C1 segment of cervical spinal cord (tissue), 14 donors: Measurements from ENCODE around the gene MBD3.

Source experiments
- DNase-seq, 14 donors: peaks; one replicate each; lab custom pipeline; 2025; lab: John Stamatoyannopoulos, UW

Gene MBD3

DNA sequence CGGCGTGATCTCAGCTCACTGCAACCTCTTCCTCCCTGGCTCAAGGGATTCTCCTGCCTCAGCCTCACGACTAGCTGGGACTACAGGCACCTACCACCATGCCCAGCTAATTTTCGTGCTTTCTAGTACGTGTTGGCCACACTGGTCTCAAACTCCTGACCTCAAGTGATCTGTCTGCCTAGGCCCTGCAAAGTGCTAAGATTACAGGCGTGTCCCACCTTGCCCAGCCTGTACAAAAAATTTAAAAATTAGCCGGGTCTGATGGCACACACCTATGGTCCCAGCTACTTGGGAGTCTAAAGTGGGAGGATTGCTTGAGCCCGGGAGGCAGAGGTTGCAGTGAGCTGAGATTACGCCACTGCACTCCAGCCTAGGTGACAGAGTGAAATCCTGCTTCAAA, 19.9 kb downstream of the MBD3 start:
- no peak for DNase-seq

DNA sequence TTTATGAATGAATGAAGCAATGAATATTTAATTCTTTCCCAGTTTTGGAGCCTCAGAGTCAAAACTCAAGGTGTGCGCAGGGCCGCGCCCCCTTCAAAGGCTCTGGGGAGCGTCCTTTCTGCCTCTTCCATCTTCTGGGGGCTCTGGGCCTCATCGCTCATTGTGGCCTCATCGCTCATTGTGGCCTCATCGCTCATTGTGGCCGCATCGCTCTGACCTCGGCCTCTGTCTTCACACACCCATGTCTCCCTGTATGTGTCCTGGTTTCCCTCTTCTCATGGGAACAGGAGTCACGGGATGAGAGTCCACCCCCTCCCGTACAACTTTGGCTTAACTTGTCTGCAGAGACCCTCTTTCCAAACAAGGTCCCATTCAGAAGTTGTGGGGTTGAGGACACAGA, 21.3 kb downstream of the MBD3 start:
- DNase-seq, result no peak

DNA sequence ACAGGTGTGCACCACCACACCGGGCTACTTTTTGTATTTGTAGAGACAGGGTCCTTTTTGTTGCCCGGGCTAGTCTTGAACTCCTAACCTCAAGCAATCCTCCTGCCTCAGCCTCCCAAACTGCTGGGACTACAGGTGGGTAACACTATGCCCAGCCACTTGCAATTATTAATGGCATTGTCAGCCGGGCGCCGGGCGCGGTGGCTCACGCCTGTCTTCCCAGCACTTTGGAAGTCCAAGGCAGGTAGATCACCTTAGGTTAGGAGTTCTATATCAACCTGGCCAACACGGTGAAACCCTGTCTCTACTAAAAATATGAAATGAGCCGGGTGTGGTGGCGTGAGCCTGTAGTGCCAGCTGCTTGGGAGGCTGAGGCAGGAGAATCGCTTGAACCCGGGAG, 21.8 kb downstream of the MBD3 start:
- no peak for DNase-seq

DNA sequence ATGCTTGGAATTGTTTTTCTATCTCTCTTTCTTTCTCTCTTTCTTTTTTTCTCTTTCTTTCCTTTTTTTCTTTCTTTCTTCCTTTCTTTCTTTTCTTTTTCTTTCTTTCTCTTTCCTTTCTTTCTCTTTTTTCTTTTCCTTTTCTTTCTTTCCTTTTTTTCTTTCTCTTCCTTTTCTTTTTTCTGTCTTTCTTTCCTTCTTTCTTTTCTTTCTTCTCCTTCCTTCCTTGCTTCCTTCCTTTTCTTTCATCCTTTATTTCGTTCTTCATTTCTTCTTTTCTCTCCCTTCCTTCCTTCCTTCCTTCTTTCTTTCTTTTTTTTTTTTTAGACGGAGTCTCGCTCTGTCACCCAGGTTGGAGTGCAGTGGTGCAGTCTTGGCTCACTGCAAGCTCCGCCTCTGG, 22.7 kb downstream of the MBD3 start:
- DNase-seq, result no peak

DNA sequence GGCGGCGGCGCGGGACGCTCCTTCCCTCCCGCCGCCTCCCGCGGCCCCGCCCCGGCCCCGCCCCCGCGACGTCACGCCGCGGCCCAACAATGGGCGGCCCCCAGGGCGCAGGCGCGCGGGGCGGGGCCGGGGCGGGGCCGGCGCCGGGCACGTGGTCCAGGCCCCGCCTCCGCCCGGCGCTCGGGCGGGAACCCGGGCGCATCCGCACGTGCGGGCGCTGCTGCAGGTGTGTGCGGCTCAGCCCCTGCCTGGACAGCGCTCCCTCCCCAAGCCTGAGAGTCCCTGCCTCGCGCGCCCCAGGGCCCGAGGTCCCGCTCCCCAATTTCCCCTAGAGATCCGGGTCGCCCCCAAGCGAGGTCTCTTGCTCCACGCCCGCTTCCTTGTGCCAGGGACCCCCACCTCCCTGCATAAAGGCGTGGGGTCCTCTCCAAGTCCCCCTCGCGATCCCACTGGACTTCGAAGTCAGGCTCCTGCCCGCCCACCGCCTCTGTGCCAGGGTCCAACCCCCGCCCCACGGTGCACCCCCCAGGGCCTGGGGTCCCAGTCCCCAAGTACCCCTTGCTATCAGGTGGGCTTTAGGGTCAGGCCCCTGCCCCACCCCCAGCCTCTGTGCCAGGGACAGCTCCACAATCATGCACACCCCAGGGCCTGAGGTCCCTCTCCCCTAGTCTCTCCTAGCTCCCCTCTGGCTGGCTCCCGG, 24.2 kb downstream of the MBD3 start, which contains the start of gene MEX3D:
MEX3D (minus strand) TSS at position 6 of the 700 bp plus-strand sequence. CDS start 267 bp downstream, outside the sequence.
- peak in 11 of 14 donors; percentile 4 to 76 (median 34) for DNase-seq

DNA sequence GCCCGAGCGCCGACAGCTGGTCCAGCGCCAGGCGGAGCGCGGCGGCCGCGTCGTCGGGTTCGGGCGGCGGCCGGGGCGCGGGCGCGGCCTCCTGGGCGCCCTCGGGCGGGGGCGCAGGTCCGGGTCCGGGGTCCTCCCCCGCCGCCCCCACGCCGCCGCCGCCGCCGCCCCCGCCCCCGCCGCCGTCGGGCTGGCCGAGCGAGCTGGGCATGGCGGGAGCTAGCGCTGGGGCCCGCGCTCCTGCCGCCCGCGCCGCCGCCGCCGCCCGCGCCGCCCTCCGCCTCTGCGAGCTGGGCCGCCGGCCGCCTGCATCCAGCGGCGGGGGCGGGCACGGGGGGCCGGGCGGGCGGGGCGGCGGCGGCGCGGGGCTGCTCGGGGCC, 24.8 kb downstream of the MBD3 start:
- DNase-seq, result no peak

DNA sequence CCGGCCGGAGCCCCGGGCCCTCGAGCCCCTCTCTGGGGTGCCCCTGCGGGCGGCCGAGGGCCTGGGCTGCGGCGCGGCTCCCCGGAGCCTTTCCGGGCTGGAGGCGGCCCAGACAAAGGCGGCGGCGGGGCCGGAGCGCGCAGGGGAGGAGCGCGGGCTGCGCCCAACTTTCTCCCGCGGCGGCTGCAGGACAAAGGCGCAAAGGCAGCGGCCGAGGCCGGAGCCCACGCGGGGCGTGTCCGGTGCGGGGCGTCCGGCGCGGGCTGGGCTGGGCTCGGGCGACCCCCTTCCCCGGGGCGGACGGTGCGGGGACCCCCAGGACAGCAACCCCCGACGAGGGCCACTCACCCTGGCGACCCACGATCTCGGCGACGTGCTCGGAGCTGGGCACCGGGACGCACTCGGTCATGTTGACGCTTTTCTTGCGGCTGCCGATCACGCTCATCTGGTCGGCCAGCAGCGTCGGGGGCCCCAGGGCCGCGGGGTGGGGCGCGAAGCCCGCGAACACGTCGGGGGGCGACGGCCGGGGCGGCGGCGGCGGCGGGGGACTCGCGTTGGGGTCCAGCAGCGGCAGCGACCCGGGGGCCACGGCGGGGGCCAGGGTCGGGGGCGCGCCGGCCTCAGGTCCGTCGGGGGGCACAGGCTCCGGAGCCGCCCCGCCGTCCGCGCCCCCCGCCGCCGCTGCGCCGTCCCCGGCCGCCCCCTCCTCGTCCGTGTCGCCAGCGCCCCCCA, 25.4 kb downstream of the MBD3 start:
- peak in 2 of 14 donors; percentile 42 to 57 for DNase-seq

DNA sequence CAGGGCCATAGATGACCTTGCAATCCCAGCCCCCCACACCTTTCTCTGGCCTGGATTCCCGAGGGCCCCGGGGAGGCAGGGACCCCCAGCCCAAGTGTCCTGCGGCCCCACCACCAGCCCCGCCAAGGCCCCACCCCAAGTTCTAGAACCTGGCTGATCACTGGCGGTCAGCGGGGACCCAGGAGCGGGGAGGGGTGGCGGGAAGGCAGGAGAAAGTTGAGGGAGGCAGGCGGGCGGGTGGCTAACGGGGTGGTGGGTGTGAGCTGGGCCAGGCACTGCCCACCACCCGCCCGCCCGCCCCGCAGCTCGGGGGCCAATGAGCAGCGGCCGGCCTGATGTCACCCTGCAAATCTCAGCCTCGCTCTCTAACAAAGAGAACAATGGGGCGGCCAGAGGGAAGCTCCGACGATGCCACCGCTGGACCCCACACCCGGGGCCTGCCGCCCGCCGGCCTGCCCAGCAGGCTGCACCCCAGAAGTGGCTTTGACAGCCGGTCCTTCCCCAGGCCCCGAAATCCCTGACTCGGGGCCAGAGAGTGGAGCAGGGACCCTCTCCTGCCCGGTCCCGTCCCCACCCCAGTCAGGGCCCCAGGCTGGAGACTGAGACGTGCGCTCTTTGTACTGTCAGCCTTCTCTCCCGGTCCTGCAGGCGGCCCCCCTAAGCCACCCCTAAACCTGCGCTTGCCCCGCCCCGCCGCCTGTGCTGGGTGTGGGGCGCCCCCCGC, 26.1 kb downstream of the MBD3 start:
- DNase-seq, result peak in 13 of 14 donors; percentile 49 to 94 (median 86)

DNA sequence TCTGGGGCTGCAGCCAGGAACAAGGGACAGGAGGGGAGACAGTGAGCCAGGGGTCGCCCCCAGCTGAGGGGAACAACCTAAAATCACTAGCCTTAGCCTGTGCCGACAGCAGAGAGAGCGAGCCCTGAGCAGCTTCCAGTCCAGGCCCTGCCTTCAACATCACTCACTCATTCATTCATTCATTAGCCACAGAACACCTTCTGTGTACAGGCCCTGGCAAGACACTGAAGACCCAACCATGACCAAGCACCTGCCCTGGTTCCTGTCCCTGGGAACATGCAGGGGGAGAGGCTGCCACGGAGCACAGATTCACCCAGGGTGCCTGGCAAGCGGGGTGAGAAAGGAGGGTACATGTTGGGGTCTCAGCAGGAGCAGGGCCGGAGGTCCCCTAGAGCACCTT, 29.4 kb downstream of the MBD3 start:
- no peak for DNase-seq

DNA sequence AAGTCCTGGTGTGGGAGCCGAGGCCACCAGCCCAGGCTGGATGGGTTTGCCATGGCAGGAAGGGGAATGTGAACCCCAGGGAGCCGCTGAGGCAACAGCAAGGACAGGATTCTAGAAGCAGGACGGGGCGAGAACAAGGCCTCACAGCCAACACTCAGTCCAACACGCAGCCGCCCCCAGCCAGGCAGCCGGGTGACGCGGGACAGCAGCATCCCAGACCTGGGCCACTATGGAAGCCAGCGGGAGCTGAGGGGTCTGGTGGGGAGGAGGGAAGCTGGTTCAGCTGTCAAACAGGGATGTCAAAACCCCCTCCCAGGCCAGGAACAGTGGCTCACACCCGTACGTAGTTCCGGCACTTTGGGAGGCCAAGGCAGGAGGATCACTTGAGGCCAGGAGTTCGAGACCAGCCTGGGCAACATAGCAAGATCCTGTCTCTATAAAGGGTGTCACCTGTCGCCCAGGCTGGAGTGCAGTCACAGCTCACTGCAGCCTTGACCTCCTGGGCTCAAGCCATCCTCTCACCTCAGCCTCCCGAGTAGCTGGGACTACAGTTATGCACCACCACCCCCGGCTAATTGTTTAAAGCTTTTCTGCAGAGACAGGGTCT, 31.3 kb downstream of the MBD3 start:
- DNase-seq, result no peak

DNA sequence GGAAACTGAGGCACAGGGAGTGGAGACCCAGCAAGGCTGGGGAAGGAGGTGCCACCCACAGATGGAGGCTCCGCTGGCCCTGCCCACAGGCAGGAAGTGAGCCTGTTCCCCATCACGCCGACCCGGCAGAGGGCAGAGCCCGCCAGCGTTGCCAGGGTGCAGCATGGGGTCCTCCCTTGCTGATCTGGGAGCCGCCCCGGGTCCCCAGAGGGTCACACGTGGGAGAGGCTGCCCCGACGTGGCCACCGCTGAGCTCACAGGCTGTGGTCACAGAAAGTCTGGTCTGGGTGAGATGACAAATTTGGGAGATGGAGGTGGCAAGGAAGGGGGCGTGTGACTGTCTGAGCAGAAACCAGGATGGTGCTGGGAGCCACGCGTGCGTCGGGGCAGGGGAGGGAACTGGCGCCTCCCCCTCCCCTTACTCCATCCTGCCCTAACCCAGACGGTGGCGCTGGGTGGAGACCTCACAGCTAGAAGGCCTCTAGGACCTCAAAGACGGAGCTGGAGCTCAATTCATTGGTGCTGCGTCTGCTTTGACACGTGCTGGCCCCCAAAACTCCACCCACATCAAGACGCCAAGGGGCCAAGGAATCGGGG, 32.3 kb downstream of the MBD3 start:
- no peak for DNase-seq

DNA sequence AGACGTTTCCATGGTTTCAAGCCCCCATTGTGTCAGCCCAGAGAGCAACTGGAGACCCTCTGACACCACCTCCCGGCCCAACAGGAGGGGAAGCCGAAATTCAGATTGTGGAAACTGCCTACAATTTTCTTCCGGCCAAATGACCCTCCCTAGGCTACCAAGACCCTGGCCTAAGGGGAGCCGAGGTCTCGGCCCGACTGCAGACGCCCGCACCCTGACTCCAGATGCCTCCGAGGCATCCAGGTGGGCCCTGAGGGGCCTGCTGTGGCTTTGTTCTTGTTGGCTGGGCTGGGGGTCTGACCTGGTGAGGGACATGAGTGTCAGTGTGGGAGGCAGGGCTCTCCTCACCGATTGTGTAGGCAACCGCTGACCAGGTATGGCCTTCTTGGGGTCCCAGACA, 34.1 kb downstream of the MBD3 start:
- DNase-seq, result no peak

DNA sequence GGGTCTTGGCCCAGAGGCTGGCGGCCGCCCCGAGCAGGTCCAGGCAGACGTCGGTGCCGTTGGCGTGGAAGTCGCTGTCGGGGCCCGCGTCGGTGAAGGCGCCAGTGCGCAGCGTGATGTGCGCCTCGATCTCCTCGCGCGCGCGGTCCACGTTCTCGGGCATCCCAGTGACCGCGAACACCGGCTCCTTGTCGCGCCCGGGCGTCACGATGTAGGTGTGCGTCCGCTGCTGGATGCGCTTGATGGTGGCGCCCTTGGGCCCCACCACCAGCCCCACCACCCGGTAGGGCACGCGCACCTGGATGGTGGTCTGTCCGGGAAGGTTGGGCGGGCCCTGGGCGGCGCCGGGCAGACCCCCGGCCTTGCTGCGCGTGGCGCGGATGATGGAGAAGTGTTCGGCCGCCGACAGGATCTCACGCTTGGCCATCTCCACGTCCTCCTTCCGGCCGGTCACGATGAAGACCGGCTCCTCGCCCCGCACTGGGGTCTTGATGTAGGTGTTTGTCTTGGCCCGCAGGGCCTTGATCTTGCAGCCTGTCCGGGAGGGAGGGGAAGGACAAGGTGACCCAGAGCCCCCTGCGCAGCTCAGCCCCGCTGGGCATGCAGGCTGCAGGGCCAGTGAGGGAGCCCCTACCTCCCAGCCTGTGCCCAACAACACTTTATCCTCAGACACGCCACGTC, 36.1 kb downstream of the MBD3 start:
- DNase-seq, result no peak

DNA sequence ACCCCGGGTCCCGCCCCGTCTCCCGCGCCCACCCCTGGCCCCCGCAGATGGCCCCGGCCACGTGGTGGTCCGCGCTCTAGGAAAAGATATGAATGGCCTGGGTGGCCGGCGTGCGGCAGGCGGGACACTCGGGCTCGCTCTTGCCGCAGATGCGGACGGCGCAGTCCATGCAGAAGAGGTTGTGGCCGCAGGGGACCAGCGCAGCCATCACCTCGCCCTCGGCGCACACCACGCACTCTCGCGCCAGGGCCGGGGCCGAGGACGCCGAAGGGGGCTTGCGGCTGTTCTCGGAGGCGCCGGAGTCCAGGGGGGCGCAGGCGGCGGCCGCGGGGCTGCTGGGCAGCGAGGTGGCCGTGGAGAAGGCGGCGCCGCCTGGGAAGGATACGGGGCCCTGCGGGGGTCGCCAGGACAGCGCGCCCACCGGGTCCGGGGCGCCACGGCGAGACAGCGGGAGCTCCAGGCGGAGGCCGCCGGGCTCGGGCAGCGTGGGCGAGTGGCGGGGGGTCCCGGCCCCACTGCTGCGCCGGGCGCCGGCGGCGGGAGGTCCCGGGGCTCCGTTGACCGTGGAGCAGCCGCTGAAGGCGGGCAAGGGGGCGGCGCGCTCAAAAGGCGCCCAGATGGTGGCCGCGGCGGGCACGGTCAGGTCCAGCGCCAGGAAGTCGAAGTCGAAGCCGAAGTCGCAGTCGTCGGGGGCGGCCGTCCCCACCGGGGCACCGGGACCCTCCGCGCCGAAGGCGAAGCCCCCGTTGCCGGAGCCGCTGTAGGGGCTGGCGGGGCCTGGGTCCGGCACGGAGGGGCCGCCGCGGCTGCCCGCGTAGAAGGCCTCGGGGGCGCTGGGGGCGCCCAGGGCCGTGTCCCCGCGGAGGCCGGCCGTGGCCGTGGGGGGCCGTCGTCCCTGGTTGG, 36.9 kb downstream of the MBD3 start:
- no peak for DNase-seq

DNA sequence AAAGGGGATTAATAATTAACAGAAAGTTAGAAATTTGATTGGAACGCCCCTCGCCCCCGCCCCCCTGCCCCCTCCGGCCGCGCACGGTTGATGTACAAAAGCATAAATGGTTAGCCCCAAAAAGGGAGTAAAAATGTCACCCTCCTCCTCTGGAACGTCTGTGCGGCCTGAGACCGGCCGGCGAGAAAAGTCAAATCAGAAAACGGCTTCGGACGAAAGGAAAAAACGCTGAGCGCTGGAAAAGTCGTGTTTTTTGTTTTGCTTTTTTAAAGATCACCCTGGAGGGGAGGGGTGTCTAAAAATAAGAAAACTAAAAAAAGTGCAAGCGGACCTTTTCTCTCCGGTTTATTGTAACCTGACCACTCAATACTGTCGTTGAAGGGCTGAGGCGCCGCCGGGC, 37.7 kb downstream of the MBD3 start:
- no peak for DNase-seq

DNA sequence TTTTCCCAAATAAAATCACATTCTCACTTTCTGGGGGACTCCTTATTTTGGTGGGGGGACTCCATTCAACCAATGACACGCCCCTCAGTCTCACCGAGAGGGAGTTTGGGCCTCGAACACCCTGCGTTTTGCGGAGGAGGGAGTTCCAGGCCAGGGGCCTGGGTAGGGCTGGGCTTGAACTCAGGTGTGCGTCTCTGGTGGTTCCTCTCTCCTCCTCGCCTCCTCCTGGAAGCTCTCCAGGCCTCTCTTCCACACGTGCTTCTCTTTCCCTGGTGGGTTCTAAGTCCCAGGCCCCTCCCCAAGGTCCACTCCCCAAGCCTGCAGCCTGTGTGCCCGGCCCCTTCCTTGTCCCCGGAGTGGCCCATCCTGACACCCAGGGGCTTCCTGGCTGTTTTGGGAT, 39.2 kb downstream of the MBD3 start:
- DNase-seq, result no peak

DNA sequence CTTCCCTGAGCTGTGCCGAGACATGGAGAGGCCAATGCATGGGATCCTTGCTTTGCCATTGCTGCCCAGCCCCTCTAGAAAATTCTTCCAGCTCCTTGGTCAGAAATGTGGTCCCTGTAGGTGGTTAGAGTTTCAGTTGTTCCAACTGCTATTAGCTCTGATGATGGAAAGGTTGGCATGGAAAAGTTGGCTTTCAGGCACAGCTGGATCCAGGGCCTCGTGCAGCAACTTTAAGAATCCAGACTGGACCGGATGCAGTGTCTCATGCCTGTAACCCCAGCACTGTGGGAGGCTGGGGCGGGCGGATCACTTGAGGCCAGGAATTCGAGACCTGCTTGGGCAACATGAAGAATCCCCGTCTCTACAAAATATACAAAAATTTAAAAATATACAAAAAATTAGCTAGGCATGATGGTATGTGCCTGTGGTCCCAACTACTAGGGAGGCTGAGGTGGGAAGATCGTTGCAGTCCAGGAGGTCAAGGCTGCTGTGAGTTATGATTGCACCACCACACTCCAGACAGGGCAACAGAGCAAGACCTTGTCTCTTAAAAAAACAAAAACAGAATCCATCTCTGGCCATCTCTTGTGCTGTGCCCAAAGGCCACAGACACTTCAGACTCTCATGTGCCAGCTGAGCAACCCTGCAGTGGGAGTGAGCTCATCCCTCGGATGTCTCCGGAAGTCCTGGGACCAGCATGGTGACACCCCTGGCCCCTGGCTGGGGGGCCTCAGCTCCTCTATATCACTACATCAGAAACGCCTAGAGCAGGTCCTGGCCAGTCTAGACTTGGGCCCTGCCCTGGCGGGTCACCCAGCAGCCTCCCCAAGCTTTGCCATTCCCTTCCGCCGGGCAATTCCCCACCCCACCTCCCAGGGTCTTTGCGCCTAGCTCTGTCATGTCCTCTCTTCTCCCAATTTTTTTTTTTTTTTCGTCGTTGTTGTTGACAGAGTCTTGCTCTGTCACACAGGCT, 41.3 kb downstream of the MBD3 start:
- DNase-seq, result no peak

DNA sequence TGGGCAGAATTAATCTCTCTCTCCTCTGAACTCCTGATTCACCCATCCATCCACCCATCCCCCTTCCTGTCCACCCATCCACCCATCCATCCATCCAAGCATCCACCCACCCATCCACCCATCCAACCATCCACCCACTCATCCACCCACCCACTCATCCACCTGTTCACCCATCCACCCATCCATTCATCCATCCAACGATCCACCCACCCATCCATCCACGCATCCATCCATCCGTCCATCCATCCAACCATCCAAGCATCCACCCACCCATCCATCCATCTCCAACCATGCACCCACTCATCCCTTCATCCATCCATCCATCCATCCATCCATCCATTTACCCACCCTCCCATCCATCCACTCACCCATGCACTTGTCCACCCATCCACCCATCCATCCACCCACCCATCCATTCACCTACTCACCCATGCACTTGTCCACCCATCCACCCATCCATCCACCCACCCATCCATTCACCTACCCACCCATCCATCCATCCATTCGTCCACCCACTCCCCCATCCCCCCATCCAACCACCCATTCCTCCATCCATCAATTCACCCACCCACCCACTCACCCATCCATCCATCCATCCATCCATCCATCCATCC, 43.2 kb downstream of the MBD3 start:
- no peak for DNase-seq
